SK-N-DZ (cell line): Measurements from ENCODE around the gene HIVEP3. TPM values are rescaled to one million over a fixed set of nuclear protein-coding genes. Genes with fewer than 3 reads are reported as not detected.
"Not testable (repeated sequence)": the region's sequence is repeated elsewhere in the genome, so short reads cannot be mapped to it uniquely, and the experiment has no call there.

Experiments
- DNase-seq: peaks from one replicate; pipeline ENCODE4 v3.0.0-alpha.2; 2015; ENCODE audit warnings: low spot score
- polyA plus RNA-seq, 2 experiments: library from polyadenylated mRNA; depleted of rRNA; stranded (reverse); fragments of >200 nt; gene quantifications; 2 replicates each; pipeline ENCODE4 v1.2.3, GENCODE V29; 2014

The HIVEP3 gene
- 0.52 and 1.8 TPM in 2 replicates for polyA plus RNA-seq (2014; cell fraction: cytosol; rRNA removed)
- 0.33 and 0.89 TPM in 2 replicates for polyA plus RNA-seq (2014; cell fraction: nucleus; rRNA removed)

DNA sequence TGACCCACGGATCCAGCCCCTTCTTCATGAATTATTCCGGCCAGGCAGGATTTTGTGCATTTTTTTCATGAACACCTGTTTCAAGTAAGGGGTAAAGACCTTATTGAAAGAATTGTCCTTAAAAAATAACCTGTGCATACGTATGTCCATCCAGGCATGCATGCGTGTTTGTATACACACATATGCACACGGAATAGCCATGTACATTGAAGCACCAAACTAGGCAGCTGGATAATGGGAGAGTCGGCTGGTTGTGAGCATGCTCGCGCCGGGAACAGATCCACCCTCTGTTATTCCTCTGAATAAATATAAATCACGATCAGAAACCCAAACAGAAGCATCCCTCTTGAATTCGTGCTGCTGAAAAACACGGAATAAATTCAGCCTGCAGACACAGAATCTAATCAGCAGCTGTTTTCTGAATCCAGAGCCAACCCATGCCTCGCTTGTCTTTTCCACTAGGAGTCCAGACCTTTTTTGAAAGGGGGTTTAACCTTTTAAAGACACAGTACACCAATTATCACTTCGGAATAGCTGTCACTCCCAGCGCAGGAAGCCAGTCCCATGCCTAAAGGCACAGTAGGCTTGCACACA is at the start of gene HIVEP3:
HIVEP3 (minus strand) TSS at position 473 of the 594 bp plus-strand sequence.
- DNase-seq: peak; percentile 53

GRCh38 chr1:41964400-41964799 is 45.7 kb upstream of the HIVEP3 start:
- DNase-seq: no peak

- DNase-seq: no peak
Measured at GRCh38 chr1:41963636-41964035, 44.9 kb upstream of the HIVEP3 start.

- no peak for DNase-seq
Measured at GRCh38 chr1:41958015-41958673, 39.4 kb upstream of the HIVEP3 start.

DNA sequence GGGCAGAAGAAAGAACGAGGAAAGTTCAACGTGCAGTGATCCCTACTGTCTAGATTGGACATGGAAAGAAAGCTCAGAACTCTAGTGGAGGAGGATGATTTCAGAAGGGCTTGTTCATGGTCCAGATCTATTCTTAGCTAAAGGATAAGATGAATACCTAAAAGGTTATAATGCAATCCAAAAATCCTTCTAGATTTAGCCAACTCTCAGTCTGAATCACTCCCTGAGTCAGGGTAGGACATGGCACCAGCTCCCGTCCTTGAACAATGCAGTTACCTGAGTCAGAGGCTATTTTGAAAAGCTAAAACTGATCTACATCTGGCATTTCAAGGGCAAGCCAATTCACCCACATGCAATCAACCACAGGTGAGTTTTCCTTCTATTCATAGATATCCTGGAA is 38.8 kb upstream of the HIVEP3 start:
- no peak for DNase-seq

GRCh38 chr1:41955461-41956159 is 36.9 kb upstream of the HIVEP3 start:
- no peak for DNase-seq

GRCh38 chr1:41954533-41954944 is 35.8 kb upstream of the HIVEP3 start:
- DNase-seq: no peak

DNA sequence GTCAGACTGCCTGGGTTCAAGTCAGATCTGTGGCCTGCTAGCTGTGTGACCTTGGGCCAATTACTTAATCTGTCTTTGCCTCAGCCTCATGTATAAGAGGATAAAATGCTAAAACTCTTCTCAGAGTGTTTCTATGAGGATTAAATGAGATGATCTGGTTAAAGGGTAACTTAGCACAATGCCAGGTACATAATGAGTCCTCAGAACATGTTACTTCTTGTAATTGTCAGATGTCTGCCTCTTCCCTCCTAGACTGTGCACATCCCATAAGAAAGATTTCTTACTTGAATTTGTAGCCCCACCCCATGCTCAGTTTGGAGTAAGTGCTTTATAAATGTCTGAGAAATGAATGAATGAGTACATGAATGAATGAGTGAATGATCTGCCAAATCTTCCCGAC is 34.6 kb upstream of the HIVEP3 start:
- no peak for DNase-seq

- no peak for DNase-seq
Measured at GRCh38 chr1:41952208-41952607, 33.5 kb upstream of the HIVEP3 start.

DNA sequence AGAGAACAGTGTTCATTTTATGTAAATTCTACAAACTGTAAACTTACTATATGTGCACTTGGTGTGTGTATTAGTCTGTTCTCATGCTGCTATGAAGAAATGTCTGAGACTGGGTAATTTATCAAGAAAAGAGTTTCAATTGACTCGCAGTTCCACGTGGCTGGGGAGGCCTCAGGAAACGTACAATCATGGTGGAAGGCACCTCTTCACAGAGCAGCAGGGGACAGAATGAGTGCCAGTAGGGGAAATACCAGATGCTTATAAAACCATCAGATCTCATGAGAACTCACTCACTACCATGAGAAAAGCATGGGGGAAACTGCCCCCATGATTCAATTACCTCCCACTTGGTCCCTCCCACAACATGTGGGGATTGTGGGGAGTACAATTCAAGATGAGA is 32.8 kb upstream of the HIVEP3 start:
- not testable (repeated sequence) for DNase-seq

GRCh38 chr1:41950820-41951219 is 32.1 kb upstream of the HIVEP3 start:
- DNase-seq: no peak

DNA sequence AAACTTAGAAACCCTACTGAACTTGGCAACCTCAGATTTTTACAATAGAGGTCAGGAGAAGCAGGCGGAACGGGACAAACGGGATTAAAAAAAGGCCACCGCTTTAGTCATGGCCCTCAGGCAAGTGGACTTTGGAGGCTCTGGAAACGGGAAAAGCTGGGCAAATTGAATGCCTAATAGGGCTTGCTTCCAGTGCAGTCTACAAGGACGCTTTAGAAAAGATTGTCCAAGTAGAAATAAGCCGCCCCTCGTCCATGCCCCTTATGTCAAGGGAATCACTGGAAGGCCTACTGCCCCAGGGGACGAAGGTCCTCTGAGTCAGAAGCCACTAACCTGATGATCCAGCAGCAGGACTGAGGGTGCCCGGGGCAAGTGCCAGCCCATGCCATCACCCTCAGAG is 27.2 kb upstream of the HIVEP3 start:
- DNase-seq: not testable (repeated sequence)

GRCh38 chr1:41943717-41944116 is 25.0 kb upstream of the HIVEP3 start:
- no peak for DNase-seq

DNA sequence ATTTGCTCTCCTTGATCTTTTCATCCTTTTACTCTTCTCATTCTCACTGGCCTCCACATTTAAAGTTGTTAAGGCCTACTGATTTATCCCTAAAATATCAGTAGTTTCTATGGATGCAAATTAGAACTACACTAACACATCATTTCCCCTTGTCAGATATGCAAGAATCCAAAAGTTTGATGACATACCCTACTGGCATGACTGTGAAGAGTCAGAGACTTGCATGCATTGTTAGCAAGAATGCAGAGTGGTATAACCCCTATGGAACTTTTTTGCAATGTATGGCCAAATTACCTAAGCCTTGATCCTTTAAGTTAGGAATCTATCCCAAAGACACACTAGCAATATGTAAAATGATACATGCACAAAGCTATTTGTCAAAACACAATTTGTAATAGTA is 23.6 kb upstream of the HIVEP3 start:
- no peak for DNase-seq

GRCh38 chr1:41941381-41941780 is 22.7 kb upstream of the HIVEP3 start:
- DNase-seq: no peak

DNA sequence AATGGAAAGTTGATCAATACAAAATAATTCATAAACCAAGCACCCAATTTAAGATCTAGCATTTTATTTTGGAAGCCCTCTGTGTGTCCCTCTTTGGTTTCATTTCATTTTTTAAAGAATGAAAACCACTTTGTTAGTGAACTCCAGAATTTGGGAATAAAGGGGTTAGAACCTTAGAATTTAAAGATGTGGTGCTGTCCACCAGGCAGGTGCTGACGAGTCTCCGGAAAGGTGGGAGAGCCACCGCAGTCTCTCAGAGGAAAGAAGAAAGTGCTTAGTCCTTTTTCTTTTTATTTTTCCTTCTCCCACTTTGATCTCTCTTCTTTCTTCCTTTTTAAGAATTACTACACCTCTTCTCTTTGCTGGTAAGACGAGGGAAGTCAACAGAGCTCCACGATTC is 20.5 kb upstream of the HIVEP3 start:
- DNase-seq: no peak

GRCh38 chr1:41936107-41936506 is 17.4 kb upstream of the HIVEP3 start:
- DNase-seq: no peak

DNA sequence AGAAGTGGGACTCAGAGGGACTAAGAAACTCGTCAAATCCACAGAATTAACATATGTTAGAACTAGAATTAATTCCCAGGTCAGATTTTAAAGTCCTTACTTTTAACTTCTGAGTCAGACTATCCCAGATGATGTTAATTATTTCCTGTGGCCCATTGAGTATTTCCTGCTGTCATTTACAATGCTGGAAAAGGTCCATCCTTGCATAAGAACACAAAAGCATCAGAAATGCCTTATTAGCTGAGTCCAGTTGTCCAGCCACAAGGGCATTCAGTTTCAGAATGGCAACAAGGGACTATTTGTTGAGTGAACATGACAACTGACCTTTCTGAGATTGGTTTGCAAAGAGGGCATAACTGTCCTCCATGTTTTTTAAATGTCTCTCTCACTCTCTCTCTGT is 16.5 kb upstream of the HIVEP3 start:
- DNase-seq: no peak

DNA sequence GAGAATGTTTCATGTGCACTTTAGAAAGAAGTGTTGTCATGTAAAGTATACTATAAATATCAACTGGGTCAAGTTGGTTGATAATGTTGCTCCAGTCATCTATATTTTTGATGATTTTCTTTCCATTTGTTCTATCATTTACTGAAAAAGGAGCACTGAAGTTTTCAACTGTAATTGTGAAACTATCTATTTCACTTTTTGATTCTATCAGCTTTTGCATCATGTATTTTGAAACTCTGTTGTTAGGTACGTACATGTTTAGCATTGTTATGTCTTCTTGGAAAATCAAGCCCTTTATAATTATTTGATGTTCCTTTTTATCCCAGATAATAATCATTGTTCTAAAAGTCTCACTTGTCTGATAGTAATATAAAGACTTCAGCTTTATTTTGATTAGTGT is 14.4 kb upstream of the HIVEP3 start:
- DNase-seq: no peak

DNA sequence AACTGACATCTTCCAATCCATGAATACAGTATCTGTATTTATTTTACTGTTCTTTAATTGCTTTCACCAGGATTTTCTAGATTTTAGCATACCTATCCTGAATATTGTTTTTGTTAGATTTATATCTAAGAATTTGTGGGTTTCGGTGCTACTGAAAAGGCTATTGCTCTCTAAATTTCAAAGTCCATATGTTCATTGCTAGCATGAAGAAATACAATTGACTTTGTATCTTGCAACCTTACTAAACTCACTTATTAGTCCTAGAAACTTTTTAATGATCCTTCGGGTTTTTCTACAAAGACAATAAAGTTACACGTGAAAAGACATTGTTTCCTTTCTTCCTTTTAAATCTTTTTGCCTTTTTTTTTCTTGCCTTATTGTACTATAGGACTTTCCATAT is 12.9 kb upstream of the HIVEP3 start:
- DNase-seq: no peak

DNA sequence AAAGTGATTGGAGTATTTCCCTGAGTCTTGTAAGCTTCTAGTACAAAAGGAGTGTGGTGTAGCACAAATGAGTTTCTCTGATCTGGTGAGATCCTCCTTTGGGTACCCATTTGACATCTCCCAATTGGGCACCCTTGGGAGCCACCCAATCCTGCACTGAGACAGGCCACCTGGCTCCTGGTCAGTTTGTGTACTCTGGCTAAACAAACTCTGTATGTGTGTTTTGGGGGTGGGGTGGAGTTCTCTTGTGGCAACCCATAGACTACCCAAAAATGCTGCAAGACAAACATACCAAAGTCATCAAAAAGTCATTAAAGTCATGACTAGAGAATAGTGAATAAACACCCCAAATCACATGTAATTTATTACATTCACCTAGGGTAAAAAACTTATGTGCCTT is 8.4 kb upstream of the HIVEP3 start:
- no peak for DNase-seq

DNA sequence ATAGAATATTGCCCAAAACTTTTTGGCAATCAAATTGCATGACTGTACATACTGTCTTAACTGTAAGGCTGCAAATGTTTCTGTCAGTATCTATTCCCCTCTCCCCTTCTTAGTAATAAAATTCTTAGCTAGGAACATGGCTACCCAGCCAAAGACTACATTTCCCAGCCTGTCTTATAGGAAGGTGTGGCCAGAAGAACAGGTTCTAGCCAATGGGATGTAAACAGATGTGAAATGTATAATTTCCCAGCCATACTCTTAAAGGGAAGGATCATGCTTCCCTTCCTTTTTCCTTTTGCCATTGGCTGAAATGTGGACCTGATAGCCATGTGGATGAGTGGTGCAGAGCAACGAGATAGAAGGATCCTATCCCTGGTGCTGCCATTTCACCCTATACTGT is 7.0 kb upstream of the HIVEP3 start:
- no peak for DNase-seq

GRCh38 chr1:41924911-41925310 is 6.2 kb upstream of the HIVEP3 start:
- DNase-seq: no peak
